WTC11 (cell line): ENCODE measurements around the gene SUMF1. TPM values are rescaled to one million over a fixed set of nuclear protein-coding genes. Genes with fewer than 3 reads are reported as not detected.

ENCODE experiments used
- ATAC-seq: fragments of 200-7000 bp; cut with Tn5 transposase; 2 replicates; pipeline ENCODE4 v1.10.0; 2021; ENCODE audit warnings: mild to moderate bottlenecking, moderate library complexity
- CTCF ChIA-PET: fragments of 300-600 bp; sonication (Branson Sonifier 250); formaldehyde crosslinking; loops from one replicate; lab custom pipeline; 2021; ENCODE audit warnings: antibody characterized with exemption; lab: Charles Lee
- POLR2A ChIA-PET: fragments of 350-600 bp; sonication (Branson Sonifier 250); formaldehyde crosslinking; loops from one replicate; lab custom pipeline; 2021; ENCODE audit warnings: antibody characterized with exemption; lab: Charles Lee
- DNase-seq: peaks from one replicate; pipeline ENCODE4 v3.0.0; 2021; ENCODE audit warnings: low spot score
- H3K27ac Mint-ChIP-seq: 2 replicates; pipeline ENCODE4 v1.8.0; 2021; ENCODE audit warnings: mixed read lengths
- H3K27me3 Mint-ChIP-seq: 2 replicates; pipeline ENCODE4 v1.8.0; 2021; ENCODE audit warnings: low read depth, mild to moderate bottlenecking, moderate library complexity, mixed read lengths
- H3K36me3 Mint-ChIP-seq: 2 replicates; pipeline ENCODE4 v1.8.0; 2021; ENCODE audit warnings: mixed read lengths
- H3K4me1 Mint-ChIP-seq: 2 replicates; pipeline ENCODE4 v1.8.0; 2022; ENCODE audit warnings: mixed read lengths
- H3K4me3 Mint-ChIP-seq: 2 replicates; pipeline ENCODE4 v1.8.0; 2021; ENCODE audit warnings: mild to moderate bottlenecking, moderate library complexity, mixed read lengths
- H3K9me3 Mint-ChIP-seq: 2 replicates; pipeline ENCODE4 v1.8.0; 2021; ENCODE audit warnings: mixed read lengths
- ATF6 ChIP-seq: sonication (generic); formaldehyde crosslinking; IDR thresholded peaks from 2 replicates; pipeline ENCODE4 v1.8.1; 2023; ENCODE audit warnings: mild to moderate bottlenecking, missing genetic modification reagents
- CREB1 ChIP-seq: sonication (generic); formaldehyde crosslinking; IDR thresholded peaks from 2 replicates; pipeline ENCODE4 v1.8.0; 2023; ENCODE audit warnings: mild to moderate bottlenecking, missing genetic modification reagents
- E2F4 ChIP-seq: sonication (generic); formaldehyde crosslinking; IDR thresholded peaks from 2 replicates; pipeline ENCODE4 v1.8.1; 2022; ENCODE audit warnings: low read depth, mild to moderate bottlenecking, moderate library complexity, missing genetic modification reagents, borderline replicate concordance
- EMX1 ChIP-seq: fragments of 250-450 bp; sonication (Bioruptor Pico); IDR thresholded peaks from 2 replicates; pipeline ENCODE4 v1.8.0; 2021; ENCODE audit warnings: mild to moderate bottlenecking
- ERG ChIP-seq: fragments of 250-450 bp; sonication (Bioruptor Pico); IDR thresholded peaks from 2 replicates; pipeline ENCODE4 v1.8.0; 2021; ENCODE audit warnings: mild to moderate bottlenecking
- GABPB1 ChIP-seq: sonication (generic); formaldehyde crosslinking; IDR thresholded peaks from 2 replicates; pipeline ENCODE4 v1.8.1; 2023; ENCODE audit warnings: mild to moderate bottlenecking, missing genetic modification reagents
- IRF2 ChIP-seq: sonication (generic); formaldehyde crosslinking; IDR thresholded peaks from 2 replicates; pipeline ENCODE4 v1.8.0; 2022; ENCODE audit warnings: low read depth, missing genetic modification reagents, borderline replicate concordance
- JAZF1 ChIP-seq: fragments of 250-450 bp; sonication (Bioruptor Pico); IDR thresholded peaks from 2 replicates; pipeline ENCODE4 v1.9.0; 2021; ENCODE audit warnings: moderate library complexity, mild to moderate bottlenecking, inconsistent platforms
- KAT7 ChIP-seq: sonication (generic); formaldehyde crosslinking; IDR thresholded peaks from 2 replicates; pipeline ENCODE4 v1.8.1; 2023; ENCODE audit warnings: missing genetic modification reagents, mild to moderate bottlenecking, borderline replicate concordance
- MLX ChIP-seq: sonication (generic); formaldehyde crosslinking; IDR thresholded peaks from 2 replicates; pipeline ENCODE4 v1.8.1; 2023; ENCODE audit warnings: mild to moderate bottlenecking, missing genetic modification reagents, moderate library complexity
- RELA ChIP-seq: sonication (generic); formaldehyde crosslinking; IDR thresholded peaks from 2 replicates; pipeline ENCODE4 v1.8.1; 2022; ENCODE audit warnings: missing genetic modification reagents, mild to moderate bottlenecking, borderline replicate concordance
- USF1 ChIP-seq: sonication (generic); formaldehyde crosslinking; IDR thresholded peaks from 2 replicates; pipeline ENCODE4 v1.8.0; 2022; ENCODE audit warnings: mild to moderate bottlenecking, missing genetic modification reagents
- ZNF121 ChIP-seq: sonication (generic); formaldehyde crosslinking; IDR thresholded peaks from 2 replicates; pipeline ENCODE4 v1.8.0; 2023; ENCODE audit warnings: missing genetic modification reagents
- ZNF232 ChIP-seq: sonication (generic); formaldehyde crosslinking; IDR thresholded peaks from 2 replicates; pipeline ENCODE4 v1.8.0; 2022; ENCODE audit warnings: mild to moderate bottlenecking, missing genetic modification reagents
- ZNF416 ChIP-seq: fragments of 250-450 bp; sonication (Bioruptor Pico); IDR thresholded peaks from 2 replicates; pipeline ENCODE4 v1.9.0; 2021; ENCODE audit warnings: mild to moderate bottlenecking, inconsistent platforms
- ZNF671 ChIP-seq: fragments of 250-450 bp; sonication (Bioruptor Pico); IDR thresholded peaks from 2 replicates; pipeline ENCODE4 v1.8.0; 2021; ENCODE audit warnings: mild to moderate bottlenecking
- ZSCAN18 ChIP-seq: fragments of 250-450 bp; sonication (Bioruptor Pico); IDR thresholded peaks from 2 replicates; pipeline ENCODE4 v2.1.2; 2022; ENCODE audit warnings: mild to moderate bottlenecking, moderate library complexity
- total RNA-seq: library from RNA; stranded (reverse); gene quantifications from 3 replicates; pipeline ENCODE4 v1.2.3, GENCODE V29; 2021

The SUMF1 gene
- total RNA-seq, 1 experiment from 2014 or later = 10.4 TPM

GRCh38 chr3:4509043-4509442 is 42.0 kb upstream of the SUMF1 start:
- no peak for DNase-seq
- Mint-ChIP-seq H3K9me3 (no peaks in the 10 kb centered on the region), H3K27me3 (no peaks in the 10 kb centered on the region), H3K4me3 (no peak overlapping the region), H3K4me1 (peaks cover 26% of the 10 kb centered on the region), H3K36me3 (no peaks in the 10 kb centered on the region), H3K27ac (no peak overlapping the region)
- no peak for ATAC-seq
- TF ChIP-seq ERG (no peak), ZNF416 (CRISPR knock-in tag) (no peak), IRF2 (no peak), E2F4 (no peak), GABPB1 (CRISPR knock-in tag) (no peak), ATF6 (CRISPR knock-in tag) (no peak), ZNF671 (no peak), ZNF121 (CRISPR knock-in tag) (no peak), RELA (no peak), EMX1 (CRISPR knock-in tag) (no peak), CREB1 (no peak), MLX (CRISPR knock-in tag) (no peak), ZNF232 (no peak), KAT7 (CRISPR knock-in tag) (no peak), USF1 (CRISPR knock-in tag) (no peak)
- CTCF ChIA-PET = no interaction called here
- POLR2A ChIA-PET = no interaction called here

- Mint-ChIP-seq H3K4me1 (peaks cover 23% of the 10 kb centered on the region), H3K27ac (no peak overlapping the region), H3K36me3 (no peaks in the 10 kb centered on the region), H3K9me3 (no peaks in the 10 kb centered on the region), H3K27me3 (no peaks in the 10 kb centered on the region), H3K4me3 (no peak overlapping the region)
- CTCF ChIA-PET = interaction anchor here (1.3 kb wide), 1 partner anchor 15 kb away, joined by 7 read pairs; the partner anchor contains the start of gene ITPR1
- POLR2A ChIA-PET = interaction anchor here (1.8 kb wide), 1 partner anchor 15 kb away, joined by 8 read pairs; the partner anchor contains the start of gene ITPR1
- TF ChIP-seq ZSCAN18 (no peak), JAZF1 (CRISPR knock-in tag) (no peak)
- DNase-seq (no peak), ATAC-seq (peak; percentile 48)
These were observed 41.2 kb upstream of the SUMF1 start for GRCh38 chr3:4508048-4508981.
